MG63 (cell line): Measurements from ENCODE around the gene ABCA10. TPM values are rescaled to one million over a fixed set of nuclear protein-coding genes. Genes with fewer than 3 reads are reported as not detected.
"Not testable (repeated sequence)": the region's sequence is repeated elsewhere in the genome, so short reads cannot be mapped to it uniquely, and the experiment has no call there.

ENCODE experiments used
- DNase-seq: peaks from one replicate; pipeline ENCODE4 v3.0.0-alpha.2; 2020
- H3K27me3 ChIP-seq: fragments of 250-450 bp; sonication (Bioruptor Pico); 2 replicates; pipeline ENCODE4 v1.5.1; 2020; ENCODE audit warnings: mild to moderate bottlenecking, moderate library complexity
- H3K36me3 ChIP-seq: fragments of 250-450 bp; sonication (Bioruptor Pico); 2 replicates; pipeline ENCODE4 v1.5.1; 2020; ENCODE audit warnings: mild to moderate bottlenecking, moderate library complexity
- H3K4me3 ChIP-seq: fragments of 250-450 bp; sonication (Bioruptor Pico); 2 replicates; pipeline ENCODE4 v1.5.1; 2020; ENCODE audit warnings: mild to moderate bottlenecking, moderate library complexity
- H3K9me3 ChIP-seq: fragments of 250-450 bp; sonication (Bioruptor Pico); 2 replicates; pipeline ENCODE4 v1.5.1; 2020; ENCODE audit warnings: mild to moderate bottlenecking, moderate library complexity
- total RNA-seq: library from RNA; depleted of rRNA; stranded (reverse); fragments of >200 nt; shearing (Covaris generic); gene quantifications from 2 replicates; pipeline ENCODE4 v1.2.3, GENCODE V29; 2014; ENCODE audit warnings: low replicate concordance

ABCA10 gene
- total RNA-seq, 1 experiment from 2014 or later: 0.59 TPM

DNA sequence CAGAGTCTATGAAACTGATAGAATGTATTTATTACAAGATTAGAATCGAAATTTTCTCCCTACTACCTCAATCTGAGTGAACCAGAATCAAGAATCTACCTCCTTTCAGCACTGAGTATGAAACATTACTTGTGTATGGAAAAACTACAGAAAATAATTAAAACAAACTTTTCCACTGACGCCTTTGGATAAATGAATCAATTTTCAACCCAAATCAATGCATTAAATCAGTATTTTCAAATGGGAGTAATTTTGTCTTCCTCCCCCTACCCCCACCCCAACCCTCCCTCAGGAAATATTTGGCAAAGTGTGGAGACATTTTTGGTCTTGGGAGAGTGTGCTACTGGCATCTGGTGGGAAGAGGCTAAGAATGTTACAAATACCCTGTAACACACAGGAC is 7.8 kb upstream of the ABCA10 start:
- H3K27me3 ChIP-seq: no peaks in the 10 kb centered on the region
- H3K36me3 ChIP-seq: no peaks in the 10 kb centered on the region
- no peak for DNase-seq
- H3K9me3 ChIP-seq: peaks cover 15% of the 10 kb centered on the region
- no peak overlapping the region for H3K4me3 ChIP-seq

DNA sequence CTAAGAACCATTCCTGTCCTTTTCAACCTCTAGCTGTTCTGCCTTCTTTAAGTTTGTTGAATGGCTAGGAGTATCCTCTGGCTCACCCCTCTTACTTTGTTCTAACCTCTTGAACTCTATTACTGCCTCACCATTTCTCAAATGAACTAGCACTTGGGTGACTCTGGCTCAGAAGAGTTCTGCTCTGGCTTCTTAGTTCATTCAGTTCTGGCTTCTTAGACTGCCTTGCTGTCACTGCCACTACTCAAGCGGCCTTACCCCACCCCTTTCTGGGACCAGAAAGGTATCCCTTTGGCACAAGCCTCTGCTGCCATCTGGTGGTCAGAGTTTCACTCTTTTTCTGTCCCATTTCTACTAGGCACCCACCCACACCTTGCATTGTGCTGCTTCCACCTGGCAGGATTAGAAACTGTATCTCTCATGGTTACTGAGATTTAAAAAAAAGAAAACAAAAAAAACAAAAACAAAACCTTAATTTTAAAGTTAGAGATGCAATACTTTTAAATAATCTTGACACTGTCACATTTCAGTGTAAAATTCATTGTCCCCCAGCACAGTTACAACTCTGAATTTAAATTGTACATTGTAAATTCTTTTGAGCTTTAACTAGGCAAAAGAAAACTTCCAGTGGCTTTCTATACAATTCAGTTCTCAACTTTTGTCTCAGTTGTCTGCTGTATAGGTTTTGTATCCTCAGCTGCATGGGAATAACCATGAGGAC is 6.9 kb upstream of the ABCA10 start:
- peaks cover 15% of the 10 kb centered on the region for H3K9me3 ChIP-seq
- no peaks in the 10 kb centered on the region for H3K36me3 ChIP-seq
- H3K4me3 ChIP-seq: no peak overlapping the region
- DNase-seq: peak; percentile 63
- no peaks in the 10 kb centered on the region for H3K27me3 ChIP-seq

DNA sequence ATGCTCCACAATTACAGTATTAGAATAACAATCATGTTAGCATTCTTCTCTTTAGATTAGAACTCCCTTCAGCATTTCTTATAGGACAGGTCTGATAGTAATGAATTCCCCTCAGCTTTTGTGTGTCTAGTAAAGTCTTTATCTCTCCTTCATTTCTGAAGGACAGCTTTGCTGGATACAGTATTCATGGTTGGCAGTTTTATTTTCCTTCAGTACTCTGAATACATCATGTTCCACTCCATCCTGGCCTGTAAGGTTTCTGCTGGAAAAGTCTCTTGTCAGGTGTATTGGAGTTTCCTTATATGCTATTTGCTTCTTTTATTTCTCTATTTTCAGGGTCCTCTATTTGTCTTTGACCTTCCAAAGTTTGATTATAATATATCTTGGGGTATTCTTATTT is 4.0 kb upstream of the ABCA10 start:
- no peak overlapping the region for H3K4me3 ChIP-seq
- no peaks in the 10 kb centered on the region for H3K27me3 ChIP-seq
- DNase-seq: no peak
- H3K9me3 ChIP-seq: peaks cover 15% of the 10 kb centered on the region
- no peaks in the 10 kb centered on the region for H3K36me3 ChIP-seq

DNA sequence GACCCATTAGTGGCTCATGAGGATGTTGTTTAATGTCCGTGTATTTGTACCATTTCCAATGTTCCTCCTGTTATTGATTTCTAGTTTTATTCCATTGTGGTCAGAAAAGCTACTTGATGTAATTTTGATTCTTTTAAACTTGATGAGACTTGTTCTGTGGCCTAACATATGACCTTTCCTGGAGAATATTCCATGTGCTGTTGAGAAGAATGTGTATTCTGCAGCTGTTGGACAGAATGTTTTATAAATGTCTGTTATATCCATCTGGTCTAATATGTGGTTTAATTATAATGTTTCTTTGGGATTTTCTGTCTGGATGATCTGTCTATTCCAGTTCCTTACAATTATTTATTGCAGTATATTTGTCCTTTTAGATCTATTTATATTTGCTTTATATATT is 2.9 kb upstream of the ABCA10 start:
- Histone ChIP-seq H3K4me3 (no peak overlapping the region), H3K9me3 (peaks cover 15% of the 10 kb centered on the region), H3K36me3 (no peaks in the 10 kb centered on the region), H3K27me3 (no peaks in the 10 kb centered on the region)
- DNase-seq: no peak

DNA sequence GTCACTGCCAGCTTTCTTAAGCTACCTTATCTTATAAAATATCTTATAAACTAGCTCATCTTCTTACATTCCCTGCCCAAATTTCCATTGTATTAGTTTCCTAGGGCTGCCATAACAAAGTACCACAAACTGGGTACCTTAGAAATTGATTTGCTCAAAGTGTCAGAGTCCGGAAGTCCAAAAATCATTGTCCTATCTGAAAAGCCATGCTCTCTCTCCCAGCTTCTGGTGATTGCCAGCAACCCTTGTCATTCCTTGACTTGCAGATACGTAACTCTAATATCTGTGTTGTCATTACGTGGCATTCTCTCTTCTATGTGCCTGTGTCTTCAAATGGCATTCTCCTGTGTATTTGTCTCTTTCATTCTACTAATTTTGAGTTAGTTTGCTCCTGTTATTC is 2.3 kb upstream of the ABCA10 start:
- no peaks in the 10 kb centered on the region for H3K27me3 ChIP-seq
- peaks cover 15% of the 10 kb centered on the region for H3K9me3 ChIP-seq
- no peaks in the 10 kb centered on the region for H3K36me3 ChIP-seq
- DNase-seq: no peak
- H3K4me3 ChIP-seq: no peak overlapping the region

DNA sequence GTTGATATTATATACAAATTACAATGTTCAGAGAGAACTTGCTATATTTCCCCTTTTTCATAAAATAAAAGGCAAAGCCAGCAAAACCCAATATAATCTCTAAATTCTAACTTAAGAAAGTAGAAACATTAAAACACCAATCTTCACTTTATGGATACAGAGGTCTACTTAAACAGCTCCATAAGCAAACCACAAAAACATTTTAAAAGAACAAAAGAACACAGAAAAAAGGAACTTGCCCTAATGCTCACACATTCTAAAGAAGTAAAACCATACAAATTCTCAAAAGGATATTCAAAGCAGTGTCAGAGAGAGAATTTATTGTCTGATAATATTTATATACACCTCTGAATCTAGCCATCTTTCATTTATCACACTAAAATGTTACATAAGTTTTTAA is 606 bp downstream of the ABCA10 start:
- H3K9me3 ChIP-seq: peaks cover 9% of the 10 kb centered on the region
- no peaks in the 10 kb centered on the region for H3K36me3 ChIP-seq
- no peak for DNase-seq
- no peak overlapping the region for H3K4me3 ChIP-seq
- no peaks in the 10 kb centered on the region for H3K27me3 ChIP-seq

DNA sequence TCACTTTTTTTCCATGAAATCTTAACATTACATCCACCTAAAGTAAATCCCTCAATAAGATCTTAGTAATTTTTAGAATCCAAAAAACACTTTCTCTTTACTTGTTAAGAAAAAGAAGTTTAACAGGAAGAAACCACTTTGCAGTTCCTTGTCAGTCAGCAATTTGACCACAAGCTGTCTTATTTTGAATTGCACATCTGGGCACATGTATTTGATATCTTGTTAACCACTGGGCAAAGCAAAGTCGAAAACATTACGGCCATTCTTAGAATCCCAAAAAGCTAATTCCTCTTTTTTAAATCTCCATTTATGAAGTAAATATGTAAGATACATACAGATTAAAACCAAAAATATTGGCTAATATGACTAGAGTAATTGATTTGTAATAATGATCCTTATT is 1.1 kb downstream of the ABCA10 start:
- Histone ChIP-seq H3K27me3 (no peaks in the 10 kb centered on the region), H3K36me3 (no peaks in the 10 kb centered on the region), H3K4me3 (no peak overlapping the region), H3K9me3 (peaks cover 4% of the 10 kb centered on the region)
- no peak for DNase-seq

DNA sequence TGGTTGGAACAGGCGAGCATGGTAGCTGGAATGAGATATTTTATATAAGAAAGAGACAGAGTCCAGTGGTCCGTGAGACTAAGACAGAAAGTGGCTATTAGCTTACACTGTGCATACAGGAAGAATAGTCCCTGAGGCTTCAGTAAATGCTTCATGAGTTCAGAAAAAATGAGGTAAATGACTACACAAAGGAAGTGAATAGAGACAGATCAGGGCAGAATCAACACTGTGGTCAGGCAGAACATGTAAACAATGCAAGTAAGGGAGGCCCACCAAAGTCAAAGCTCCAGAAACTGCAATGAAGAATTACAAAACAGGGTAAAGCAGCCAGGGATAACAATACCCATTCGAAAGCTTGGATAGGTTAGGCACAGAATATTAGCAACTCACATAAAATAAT is 4.8 kb downstream of the ABCA10 start:
- Histone ChIP-seq H3K27me3 (no peaks in the 10 kb centered on the region), H3K36me3 (no peaks in the 10 kb centered on the region), H3K4me3 (no peak overlapping the region), H3K9me3 (no peaks in the 10 kb centered on the region)
- no peak for DNase-seq

DNA sequence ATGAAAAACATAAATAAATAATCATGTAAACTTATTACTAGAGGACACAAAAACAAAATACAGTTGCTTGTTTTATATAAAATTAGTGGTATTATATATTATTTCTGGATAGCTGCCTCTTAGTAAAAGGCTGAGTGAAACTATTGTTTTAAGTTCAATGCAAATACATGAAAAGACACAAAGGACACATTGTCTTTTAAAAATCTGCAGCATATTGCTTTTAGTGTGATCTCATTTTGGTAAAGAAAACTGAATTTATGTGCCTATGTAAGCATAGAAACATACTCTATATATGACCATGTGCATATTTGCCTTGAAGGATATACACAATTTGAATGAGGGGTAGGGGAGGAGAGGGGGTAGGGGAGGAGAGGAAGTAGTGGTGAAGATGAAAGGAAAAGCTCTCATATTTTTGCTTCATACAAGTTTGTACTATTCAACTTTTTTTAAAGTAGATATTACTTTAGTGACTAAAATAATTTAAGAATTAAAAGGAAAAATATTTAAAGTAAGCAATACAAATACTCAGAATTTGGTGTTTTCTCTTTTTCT is 5.8 kb downstream of the ABCA10 start:
- H3K4me3 ChIP-seq: no peak overlapping the region
- H3K27me3 ChIP-seq: no peaks in the 10 kb centered on the region
- H3K36me3 ChIP-seq: no peaks in the 10 kb centered on the region
- H3K9me3 ChIP-seq: no peaks in the 10 kb centered on the region
- DNase-seq: no peak

DNA sequence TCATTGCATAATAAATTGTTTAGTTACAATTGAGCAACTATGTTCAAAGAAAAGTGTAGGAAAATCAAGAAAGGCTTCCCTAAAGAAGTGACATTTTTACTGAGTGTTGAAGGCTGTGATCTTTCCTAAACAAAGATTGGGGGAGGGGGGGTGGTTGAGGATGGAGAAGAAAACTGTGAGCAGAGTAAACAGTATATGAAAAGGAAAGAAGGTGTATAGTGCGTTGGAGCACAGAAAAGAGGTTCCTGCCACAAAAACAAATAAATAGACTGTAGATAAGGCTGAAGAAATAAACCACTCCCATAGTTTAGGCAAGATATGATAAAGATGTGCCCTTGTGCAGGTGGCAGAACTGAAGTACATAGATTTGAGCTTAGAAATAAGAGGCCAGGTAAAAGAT is 8.5 kb downstream of the ABCA10 start:
- Histone ChIP-seq H3K9me3 (no peaks in the 10 kb centered on the region), H3K27me3 (no peaks in the 10 kb centered on the region), H3K4me3 (no peak overlapping the region), H3K36me3 (no peaks in the 10 kb centered on the region)
- DNase-seq: no peak

DNA sequence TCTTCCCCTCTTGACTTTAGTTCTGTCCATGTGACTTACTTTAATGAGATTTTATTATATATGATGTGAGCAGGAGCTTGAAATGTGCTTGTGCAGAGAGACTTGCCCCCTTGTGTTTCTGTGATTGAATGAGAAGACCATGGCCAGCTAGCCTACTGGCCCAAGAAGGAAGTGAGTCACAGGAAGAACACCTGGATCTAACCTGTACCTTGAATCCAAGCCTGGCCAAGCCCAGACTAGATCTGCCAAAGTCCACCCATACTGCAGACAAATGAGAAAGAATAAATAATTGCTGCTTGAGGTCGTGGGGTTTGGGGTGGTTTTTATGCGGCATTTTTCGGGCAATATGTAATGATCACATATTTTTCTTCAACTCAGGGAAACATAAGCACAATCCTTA is 9.6 kb downstream of the ABCA10 start:
- Histone ChIP-seq H3K4me3 (no peak overlapping the region), H3K27me3 (no peaks in the 10 kb centered on the region), H3K9me3 (no peaks in the 10 kb centered on the region), H3K36me3 (no peaks in the 10 kb centered on the region)
- DNase-seq: no peak

DNA sequence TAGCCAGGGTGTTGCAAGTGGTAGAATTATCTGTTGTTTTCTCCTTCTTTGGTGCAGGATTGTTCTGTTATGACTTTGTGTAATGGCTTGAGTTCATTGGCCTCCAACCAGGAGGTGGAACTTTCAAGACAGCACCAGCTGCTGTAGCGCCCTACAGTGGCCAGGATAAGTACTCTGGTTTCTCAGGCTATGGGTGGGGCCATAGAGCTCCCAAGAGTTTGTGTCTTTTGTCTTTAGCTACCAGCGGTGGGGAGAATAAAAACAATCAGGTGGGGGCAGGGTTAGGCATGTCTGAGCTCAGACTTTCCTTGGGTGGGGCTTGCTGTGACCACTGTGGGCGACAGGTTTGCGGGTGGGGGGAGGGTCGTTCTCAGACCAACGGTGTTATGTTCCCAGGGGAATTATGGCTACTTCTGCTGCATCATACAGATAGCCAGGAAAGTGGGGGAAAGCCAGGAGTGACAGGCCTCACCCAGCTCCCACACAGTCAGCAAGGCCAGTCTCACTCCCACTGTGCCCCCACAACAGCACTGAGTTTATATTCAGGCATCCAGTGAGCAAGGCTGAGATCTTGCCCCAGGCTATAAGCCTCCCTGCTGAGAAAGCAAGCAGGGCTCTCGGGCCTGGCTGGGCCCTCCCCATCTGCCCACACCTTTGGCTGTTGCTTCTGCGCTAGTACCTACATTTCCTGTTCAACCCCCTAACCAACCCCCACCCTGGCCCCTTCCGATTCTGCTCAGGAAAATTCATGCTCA is 15.4 kb downstream of the ABCA10 start:
- H3K27me3 ChIP-seq: no peaks in the 10 kb centered on the region
- peaks cover 4% of the 10 kb centered on the region; the same call in 1 of the 2 replicates for H3K9me3 ChIP-seq
- no peaks in the 10 kb centered on the region for H3K36me3 ChIP-seq
- no peak for DNase-seq
- H3K4me3 ChIP-seq: no peak overlapping the region

DNA sequence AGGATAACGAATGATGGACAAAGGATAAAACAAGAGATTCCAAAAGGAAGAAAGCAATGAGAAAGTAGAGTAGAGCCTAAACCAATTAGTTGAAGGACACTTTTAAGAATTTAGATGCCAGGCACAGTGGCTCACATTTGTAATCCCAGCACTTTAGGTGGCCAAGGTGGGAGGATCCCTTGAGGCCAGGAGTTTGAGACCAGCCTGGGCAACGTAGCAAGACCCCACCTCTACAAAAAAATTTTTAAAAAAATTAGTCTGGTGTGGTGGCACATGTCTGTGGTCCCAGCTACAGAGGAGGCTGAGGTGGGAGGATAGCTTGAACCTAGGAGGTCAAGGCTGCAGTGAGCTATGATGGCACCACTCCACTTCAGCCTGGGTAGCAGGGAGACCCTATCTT is 20.0 kb downstream of the ABCA10 start:
- Histone ChIP-seq H3K27me3 (0 out of 2 replicates have a peak, but pooled peaks cover 2% of the 10 kb centered on the region), H3K9me3 (peaks cover 4% of the 10 kb centered on the region; the same call in 1 of the 2 replicates), H3K4me3 (no peak overlapping the region), H3K36me3 (no peaks in the 10 kb centered on the region)
- no peak for DNase-seq

DNA sequence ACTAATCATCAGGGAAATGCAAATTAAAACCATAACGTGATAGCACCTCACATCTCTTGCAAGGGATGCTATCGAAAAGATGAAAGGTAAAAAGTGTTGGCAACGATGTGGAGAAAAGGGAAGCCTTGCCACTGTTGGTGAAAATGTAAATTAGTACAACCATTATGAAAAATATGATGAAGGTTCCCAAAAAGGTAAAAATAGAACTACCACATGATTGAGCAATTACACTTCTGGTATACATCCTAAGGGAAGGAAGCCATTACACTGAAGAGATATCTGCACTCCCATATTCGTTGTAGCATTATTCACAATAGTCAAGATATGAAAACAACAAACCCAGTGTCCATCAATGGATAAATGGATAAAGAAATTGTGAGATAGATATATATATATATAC is 21.5 kb downstream of the ABCA10 start:
- DNase-seq: no peak
- no peak overlapping the region for H3K4me3 ChIP-seq
- no peaks in the 10 kb centered on the region; the same call in 1 of the 2 replicates for H3K9me3 ChIP-seq
- no peaks in the 10 kb centered on the region for H3K36me3 ChIP-seq
- 0 out of 2 replicates have a peak, but pooled peaks cover 2% of the 10 kb centered on the region for H3K27me3 ChIP-seq

DNA sequence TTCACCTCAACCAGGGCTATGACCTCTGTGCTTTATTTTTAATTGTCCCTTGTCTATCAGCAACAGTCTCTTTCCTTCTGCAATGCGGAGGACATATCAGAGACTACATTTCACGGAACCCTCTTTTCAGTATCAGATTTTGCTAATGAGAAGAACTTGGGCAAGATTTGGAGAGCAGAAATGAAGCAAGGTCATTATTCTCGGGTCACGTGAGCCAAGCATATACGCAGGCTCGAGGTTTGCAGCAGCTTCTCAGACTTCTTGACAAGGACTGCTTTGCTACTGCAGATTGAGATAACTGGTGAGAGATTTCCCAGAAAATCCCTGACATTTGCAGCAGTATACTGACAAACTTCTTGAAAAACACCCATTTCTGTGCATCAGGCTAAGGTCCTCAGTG is 30.4 kb downstream of the ABCA10 start:
- Histone ChIP-seq H3K4me3 (no peak overlapping the region), H3K36me3 (no peaks in the 10 kb centered on the region), H3K27me3 (no peaks in the 10 kb centered on the region; the same call in 1 of the 2 replicates), H3K9me3 (no peaks in the 10 kb centered on the region)
- no peak for DNase-seq

DNA sequence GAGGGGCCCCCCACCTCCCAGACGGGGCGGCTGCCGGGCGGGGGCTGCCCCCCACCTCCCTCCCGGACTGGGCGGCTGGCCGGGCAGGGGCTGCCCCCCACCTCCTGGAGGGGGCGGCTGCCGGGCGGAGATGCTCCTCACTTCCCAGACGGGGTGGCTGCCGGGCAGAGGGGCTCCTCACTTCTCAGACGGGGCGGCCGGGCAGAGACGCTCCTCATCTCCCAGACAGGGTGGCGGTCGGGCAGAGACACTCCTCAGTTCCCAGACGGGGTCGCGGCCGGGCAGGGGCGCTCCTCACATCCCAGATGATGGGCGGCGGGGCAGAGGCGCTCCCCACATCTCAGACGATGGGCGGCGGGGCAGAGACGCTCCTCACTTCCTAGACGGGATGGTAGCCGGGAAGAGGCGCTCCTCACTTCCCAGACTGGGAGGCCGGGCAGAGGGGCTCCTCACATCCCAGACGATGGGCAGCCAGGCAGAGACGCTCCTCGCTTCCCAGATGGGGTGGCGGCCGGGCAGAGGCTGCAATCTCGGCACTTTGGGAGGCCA is 32.4 kb downstream of the ABCA10 start:
- not testable (repeated sequence) for H3K4me3 ChIP-seq

DNA sequence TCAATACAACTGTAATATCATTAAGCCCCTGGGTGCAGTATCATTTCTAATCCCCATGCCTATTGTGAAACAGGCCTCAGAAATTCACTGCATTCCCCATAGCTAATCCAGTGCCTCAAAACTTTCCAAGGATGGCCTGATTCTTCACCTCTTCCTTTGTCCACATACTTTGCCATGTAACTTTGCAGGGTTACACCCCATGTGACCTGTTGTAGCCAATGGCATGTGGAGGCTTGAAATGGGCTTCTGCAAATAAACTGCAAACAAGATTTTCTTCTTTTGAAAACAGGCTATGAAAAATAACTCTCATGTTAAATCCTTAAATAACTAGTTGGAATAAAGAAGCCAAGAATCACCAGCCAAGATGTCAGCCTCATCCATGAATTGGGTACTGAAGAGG is 35.9 kb downstream of the ABCA10 start:
- no peak for DNase-seq
- H3K27me3 ChIP-seq: no peaks in the 10 kb centered on the region
- no peak overlapping the region for H3K4me3 ChIP-seq
- H3K36me3 ChIP-seq: no peaks in the 10 kb centered on the region
- H3K9me3 ChIP-seq: no peaks in the 10 kb centered on the region

More for the DNA sequence above, 32.4 kb downstream of the ABCA10 start:
- H3K36me3 ChIP-seq, DNase-seq, H3K9me3 ChIP-seq, H3K27me3 ChIP-seq: not testable (repeated sequence)
